ENCODE measurements around the gene GPR68. TPM values are rescaled to one million over a fixed set of nuclear protein-coding genes. Genes with fewer than 3 reads are reported as not detected.

Gene GPR68, protein sequence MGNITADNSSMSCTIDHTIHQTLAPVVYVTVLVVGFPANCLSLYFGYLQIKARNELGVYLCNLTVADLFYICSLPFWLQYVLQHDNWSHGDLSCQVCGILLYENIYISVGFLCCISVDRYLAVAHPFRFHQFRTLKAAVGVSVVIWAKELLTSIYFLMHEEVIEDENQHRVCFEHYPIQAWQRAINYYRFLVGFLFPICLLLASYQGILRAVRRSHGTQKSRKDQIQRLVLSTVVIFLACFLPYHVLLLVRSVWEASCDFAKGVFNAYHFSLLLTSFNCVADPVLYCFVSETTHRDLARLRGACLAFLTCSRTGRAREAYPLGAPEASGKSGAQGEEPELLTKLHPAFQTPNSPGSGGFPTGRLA
- total RNA-seq (2014; rRNA removed; shearing (Covaris generic)) (0.35 TPM in 2 replicates), polyA plus RNA-seq (2016; fragmentation: Nextera tagmentation; extraction: Ambion mirVana) (0.19 and 0.45 TPM in 2 replicates)
- long read RNA-seq = 0 reads

DNA sequence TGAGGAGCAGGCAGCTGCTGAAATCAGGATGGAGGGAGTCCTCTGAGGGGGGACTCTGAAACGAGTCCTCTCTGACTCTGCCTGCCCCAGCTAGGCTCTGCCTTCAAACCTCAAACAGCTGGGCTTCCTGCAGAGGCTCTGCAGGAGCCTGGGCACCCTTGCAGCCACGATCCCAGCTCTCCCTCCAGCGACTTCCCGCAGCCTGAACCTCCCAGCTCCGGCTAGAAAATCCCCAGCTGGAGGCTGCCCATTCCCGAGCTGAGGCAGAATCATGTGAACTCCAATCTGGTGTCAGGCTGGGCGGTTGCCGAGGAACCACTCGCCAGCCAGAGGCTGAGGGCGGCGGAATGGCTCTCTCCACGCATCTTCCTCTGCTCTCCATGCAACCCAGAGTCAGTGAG is at the start of gene GPR68:
GPR68 (minus strand) TSS at position 204 of the 401 bp plus-strand sequence. CDS start 9,654 bp downstream, outside the sequence.
- Histone ChIP-seq H2AFZ (0 out of 2 replicates have a peak within 1 kb of the TSS, but pooled peaks have one; percentile 63), H3K36me3 (ENCODE audit: insufficient read depth) (no peaks in the 10 kb centered on the region), H3K4me1 (ENCODE audit: insufficient read depth) (no peaks in the 10 kb centered on the region), H3K27ac (ENCODE audit: low read depth) (no peak within 1 kb of the TSS), H3K4me2 (no peak within 1 kb of the TSS), H3K4me3 (no peak within 1 kb of the TSS), H3F3A (replicated peaks; ENCODE audit: low read depth) (no peaks in the 10 kb centered on the region), H4K20me1 (replicated peaks; ENCODE audit: insufficient read depth) (no peaks in the 10 kb centered on the region), H3K27me3 (ENCODE audit: insufficient read depth) (no peaks in the 10 kb centered on the region), H3K79me2 (replicated peaks; ENCODE audit: insufficient read depth) (no peaks in the 10 kb centered on the region), H3K9me2 (ENCODE audit: insufficient read depth) (no peaks in the 10 kb centered on the region)
- ATAC-seq = peak; percentile 91
- Mint-ChIP-seq H3K36me3 (ENCODE audit: low read depth) (no peaks in the 10 kb centered on the region; the same call in 2 of the 3 replicates), H3K27me3 (ENCODE audit: insufficient read depth, low read depth, poor library complexity) (peaks cover 4% of the 10 kb centered on the region), H3K4me1 (peaks cover 15% of the 10 kb centered on the region), H3K9me3 (peaks cover 3% of the 10 kb centered on the region; the same call in 1 of the 3 replicates), H3K4me3 (no peak within 1 kb of the TSS), H3K27ac (no peak within 1 kb of the TSS)
- TF ChIP-seq EZH2phosphoT487 (IDR thresholded peaks at IDR 0.05; ENCODE audit: unreplicated experiment) (no peak), NANOG (IDR thresholded peaks at IDR 0.05; ENCODE audit: borderline replicate concordance) (no peak), POLR2AphosphoS5 (IDR thresholded peaks at IDR 0.05; ENCODE audit: low read depth) (no peak)
- TF ChIP-seq, protein P1, sequence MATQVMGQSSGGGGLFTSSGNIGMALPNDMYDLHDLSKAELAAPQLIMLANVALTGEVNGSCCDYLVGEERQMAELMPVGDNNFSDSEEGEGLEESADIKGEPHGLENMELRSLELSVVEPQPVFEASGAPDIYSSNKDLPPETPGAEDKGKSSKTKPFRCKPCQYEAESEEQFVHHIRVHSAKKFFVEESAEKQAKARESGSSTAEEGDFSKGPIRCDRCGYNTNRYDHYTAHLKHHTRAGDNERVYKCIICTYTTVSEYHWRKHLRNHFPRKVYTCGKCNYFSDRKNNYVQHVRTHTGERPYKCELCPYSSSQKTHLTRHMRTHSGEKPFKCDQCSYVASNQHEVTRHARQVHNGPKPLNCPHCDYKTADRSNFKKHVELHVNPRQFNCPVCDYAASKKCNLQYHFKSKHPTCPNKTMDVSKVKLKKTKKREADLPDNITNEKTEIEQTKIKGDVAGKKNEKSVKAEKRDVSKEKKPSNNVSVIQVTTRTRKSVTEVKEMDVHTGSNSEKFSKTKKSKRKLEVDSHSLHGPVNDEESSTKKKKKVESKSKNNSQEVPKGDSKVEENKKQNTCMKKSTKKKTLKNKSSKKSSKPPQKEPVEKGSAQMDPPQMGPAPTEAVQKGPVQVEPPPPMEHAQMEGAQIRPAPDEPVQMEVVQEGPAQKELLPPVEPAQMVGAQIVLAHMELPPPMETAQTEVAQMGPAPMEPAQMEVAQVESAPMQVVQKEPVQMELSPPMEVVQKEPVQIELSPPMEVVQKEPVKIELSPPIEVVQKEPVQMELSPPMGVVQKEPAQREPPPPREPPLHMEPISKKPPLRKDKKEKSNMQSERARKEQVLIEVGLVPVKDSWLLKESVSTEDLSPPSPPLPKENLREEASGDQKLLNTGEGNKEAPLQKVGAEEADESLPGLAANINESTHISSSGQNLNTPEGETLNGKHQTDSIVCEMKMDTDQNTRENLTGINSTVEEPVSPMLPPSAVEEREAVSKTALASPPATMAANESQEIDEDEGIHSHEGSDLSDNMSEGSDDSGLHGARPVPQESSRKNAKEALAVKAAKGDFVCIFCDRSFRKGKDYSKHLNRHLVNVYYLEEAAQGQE (IDR thresholded peaks at IDR 0.05; ENCODE audit: unreplicated experiment) = no peak
- TF ChIP-seq, protein P2, sequence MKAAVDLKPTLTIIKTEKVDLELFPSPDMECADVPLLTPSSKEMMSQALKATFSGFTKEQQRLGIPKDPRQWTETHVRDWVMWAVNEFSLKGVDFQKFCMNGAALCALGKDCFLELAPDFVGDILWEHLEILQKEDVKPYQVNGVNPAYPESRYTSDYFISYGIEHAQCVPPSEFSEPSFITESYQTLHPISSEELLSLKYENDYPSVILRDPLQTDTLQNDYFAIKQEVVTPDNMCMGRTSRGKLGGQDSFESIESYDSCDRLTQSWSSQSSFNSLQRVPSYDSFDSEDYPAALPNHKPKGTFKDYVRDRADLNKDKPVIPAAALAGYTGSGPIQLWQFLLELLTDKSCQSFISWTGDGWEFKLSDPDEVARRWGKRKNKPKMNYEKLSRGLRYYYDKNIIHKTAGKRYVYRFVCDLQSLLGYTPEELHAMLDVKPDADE (IDR thresholded peaks at IDR 0.05) = no peak
- DNase-seq (ENCODE audit: low spot score) = peak; percentile 61

DNA sequence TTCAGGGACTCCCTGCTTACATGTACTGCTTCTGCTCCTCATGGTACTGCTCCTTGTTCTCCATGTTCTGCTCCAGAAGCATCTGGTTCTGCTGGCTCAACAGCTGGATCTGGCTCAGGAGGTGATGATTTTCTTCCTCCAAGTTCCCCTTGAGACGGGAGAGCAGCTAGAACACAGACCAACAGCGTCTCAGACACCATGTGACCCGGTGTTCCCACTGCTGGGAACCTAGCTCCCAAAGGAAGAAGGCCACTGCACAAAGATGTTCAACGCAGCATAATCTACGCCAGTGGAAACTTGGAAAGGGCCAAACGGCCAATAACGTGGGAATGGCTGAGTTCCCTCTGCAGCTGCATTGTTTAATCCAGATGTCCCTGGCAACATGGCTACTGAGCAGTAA is 49.6 kb upstream of the GPR68 start:
- H3K4me3 Mint-ChIP-seq = no peak overlapping the region
- Histone ChIP-seq H3K4me2 (no peak overlapping the region), H2AFZ (no peak overlapping the region), H3K79me2 (replicated peaks; ENCODE audit: insufficient read depth) (no peaks in the 10 kb centered on the region), H3K27ac (ENCODE audit: low read depth) (no peak overlapping the region), H3K4me1 (ENCODE audit: insufficient read depth) (no peaks in the 10 kb centered on the region), H4K20me1 (replicated peaks; ENCODE audit: insufficient read depth) (no peaks in the 10 kb centered on the region; the same call in 1 of the 2 replicates), H3F3A (replicated peaks; ENCODE audit: low read depth) (no peaks in the 10 kb centered on the region), H3K36me3 (ENCODE audit: insufficient read depth) (peaks cover 15% of the 10 kb centered on the region), H3K27me3 (ENCODE audit: insufficient read depth) (no peaks in the 10 kb centered on the region), H3K4me3 (no peak overlapping the region), H3K9me2 (ENCODE audit: insufficient read depth) (no peaks in the 10 kb centered on the region)
- H3K4me1 Mint-ChIP-seq = no peaks in the 10 kb centered on the region
- H3K36me3 Mint-ChIP-seq (ENCODE audit: low read depth) = peaks cover 77% of the 10 kb centered on the region
- no peak overlapping the region for H3K27ac Mint-ChIP-seq
- no peaks in the 10 kb centered on the region for H3K9me3 Mint-ChIP-seq
- peaks cover 6% of the 10 kb centered on the region for H3K27me3 Mint-ChIP-seq (ENCODE audit: insufficient read depth, low read depth, poor library complexity)
- DNase-seq (ENCODE audit: low spot score) (no peak), ATAC-seq (no peak)
- TF ChIP-seq ZNF114 (CRISPR knock-in tag; IDR thresholded peaks at IDR 0.05) (no peak), CREB1 (CRISPR knock-in tag; IDR thresholded peaks at IDR 0.05; ENCODE audit: low read depth) (no peak), STAT1 (IDR thresholded peaks at IDR 0.05; ENCODE audit: unreplicated experiment) (no peak)
- TF ChIP-seq, protein P3, sequence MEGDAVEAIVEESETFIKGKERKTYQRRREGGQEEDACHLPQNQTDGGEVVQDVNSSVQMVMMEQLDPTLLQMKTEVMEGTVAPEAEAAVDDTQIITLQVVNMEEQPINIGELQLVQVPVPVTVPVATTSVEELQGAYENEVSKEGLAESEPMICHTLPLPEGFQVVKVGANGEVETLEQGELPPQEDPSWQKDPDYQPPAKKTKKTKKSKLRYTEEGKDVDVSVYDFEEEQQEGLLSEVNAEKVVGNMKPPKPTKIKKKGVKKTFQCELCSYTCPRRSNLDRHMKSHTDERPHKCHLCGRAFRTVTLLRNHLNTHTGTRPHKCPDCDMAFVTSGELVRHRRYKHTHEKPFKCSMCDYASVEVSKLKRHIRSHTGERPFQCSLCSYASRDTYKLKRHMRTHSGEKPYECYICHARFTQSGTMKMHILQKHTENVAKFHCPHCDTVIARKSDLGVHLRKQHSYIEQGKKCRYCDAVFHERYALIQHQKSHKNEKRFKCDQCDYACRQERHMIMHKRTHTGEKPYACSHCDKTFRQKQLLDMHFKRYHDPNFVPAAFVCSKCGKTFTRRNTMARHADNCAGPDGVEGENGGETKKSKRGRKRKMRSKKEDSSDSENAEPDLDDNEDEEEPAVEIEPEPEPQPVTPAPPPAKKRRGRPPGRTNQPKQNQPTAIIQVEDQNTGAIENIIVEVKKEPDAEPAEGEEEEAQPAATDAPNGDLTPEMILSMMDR (conservative IDR thresholded peaks at IDR 0.05; ENCODE audit: low read depth in 2 of 2) = no peak
- TF ChIP-seq, protein P2 (IDR thresholded peaks at IDR 0.05) = no peak

All from GM23338 (cell line).